ENCODE measurements around the gene SRP14.

The SRP14 gene

DNA sequence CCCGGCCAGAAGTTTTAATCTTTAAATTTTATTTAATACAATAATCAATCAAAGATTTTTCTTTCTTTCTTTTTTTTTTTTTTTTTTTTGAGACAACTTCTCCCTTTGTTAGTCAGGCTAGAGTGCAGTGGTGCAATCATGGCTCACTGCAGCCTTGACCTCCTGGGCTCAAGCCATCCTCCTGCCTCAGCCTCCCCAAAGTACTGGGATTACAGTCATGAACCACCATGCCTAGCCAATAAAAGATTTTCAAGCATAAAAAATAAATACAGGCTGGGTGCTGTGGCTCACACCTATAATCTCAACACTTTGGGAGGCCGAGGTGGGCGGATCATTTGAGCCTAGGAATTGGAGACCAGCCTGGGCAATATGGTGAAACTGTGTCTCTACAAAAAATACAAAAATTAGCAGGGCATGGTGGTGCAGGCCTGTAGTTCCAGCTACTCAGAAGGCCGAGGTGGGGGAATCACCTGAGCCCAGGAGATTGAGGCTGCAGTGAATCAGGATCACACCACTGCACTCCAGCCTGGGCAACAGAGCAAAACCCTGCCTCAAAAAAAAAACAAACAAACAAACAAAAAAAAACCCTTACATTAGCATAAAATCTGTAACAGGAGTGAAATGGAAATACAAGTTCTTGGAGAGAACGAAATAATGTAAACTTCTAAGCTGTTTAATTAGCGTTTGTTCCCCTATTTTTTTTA lies 29.1 kb upstream of the SRP14 start:
- no peak for DNase-seq (ENCODE audit: low read depth)

GRCh38 chr15:40066589-40066988 lies 27.6 kb upstream of the SRP14 start:
- DNase-seq (ENCODE audit: low read depth): no peak

GRCh38 chr15:40065166-40065565 lies 26.2 kb upstream of the SRP14 start:
- DNase-seq (ENCODE audit: low read depth): no peak

DNA sequence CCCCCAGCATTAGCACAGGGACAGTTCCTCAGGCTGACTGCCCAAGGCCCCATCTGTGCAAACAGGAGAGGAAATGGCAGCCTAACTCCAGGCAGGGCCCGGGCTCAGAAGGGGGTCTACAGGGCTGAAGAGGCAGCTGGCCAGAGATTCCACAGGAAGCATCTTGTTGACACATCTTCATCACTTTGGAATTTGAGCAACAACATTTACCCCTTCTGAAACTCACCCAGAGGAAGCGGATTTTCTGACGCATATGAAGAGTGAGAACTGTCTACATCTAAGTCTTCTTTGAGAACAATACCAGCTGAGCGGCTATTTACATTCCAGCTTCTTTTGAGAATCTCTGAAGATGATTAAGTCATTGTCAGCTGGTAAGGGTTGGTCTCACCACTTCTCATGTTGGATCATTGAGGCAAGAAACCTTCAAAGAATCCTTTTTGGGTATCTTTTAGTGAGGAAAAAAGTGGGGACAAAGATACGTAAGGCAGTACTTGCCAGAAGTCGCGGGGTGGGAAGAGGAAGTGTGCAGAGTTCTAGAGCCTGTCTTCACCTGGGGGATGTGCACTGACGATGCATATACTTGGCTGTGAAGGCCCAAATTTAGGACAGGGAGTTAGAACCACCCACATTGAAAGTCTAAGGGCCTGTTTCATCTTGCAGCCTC lies 25.4 kb upstream of the SRP14 start:
- DNase-seq (ENCODE audit: low read depth): no peak

DNA sequence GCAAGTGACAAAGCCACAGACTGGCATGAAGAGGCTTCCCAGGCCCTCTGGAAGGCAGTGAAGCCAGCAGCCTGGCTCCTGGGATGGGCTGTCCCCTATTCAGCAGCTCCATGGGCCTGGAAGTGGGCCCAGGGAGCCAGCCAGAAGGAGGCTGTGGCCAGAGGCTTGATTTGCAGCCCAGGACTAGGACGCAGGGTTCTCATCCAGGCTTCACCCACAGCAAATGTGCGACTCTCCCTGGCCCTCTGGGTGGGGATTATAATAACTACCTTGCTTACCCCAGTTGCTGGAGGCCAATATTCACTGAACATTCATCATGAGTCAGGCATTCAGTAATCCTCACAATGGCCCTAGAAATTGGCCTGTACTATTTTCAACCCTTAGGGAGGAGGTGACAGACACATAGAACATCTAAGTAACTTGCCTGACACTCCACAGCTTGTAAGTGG lies 24.6 kb upstream of the SRP14 start:
- no peak for DNase-seq (ENCODE audit: low read depth)

GRCh38 chr15:40062816-40063562 lies 24.0 kb upstream of the SRP14 start:
- no peak for DNase-seq (ENCODE audit: low read depth)

DNA sequence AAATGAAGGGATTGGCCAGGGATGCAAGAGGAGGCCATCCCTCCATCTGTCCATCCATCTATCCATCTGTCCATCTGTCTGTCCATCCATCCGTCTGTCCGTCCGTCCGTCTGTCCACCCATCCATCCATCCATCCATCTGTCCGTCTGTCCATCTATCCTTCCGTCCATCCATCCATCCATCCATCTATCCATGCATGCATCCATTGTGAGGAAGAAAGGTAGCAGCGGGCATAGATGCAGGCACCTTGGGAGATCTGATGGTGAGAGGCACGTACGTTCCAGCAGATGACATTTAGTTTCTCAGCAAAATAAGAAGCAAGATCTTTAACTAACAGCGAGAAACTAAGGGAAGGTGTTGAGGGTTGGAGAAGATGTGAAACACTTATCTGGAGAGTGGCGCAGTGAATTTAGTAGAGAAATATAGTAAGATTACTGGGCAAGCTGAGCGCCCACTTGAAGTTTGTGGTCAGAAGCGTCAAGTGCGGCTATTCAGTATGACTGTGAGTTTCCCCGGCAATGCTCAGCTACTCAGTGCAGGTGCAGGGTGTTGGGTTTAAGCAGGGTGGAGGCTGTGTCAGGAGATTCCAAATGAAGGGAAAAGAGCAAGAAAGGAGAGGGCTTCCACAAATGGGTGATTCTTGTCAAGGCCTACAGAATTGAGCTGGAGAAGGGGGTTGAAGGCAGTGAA lies 22.4 kb upstream of the SRP14 start:
- DNase-seq (ENCODE audit: low read depth): no peak

GRCh38 chr15:40060236-40060961 lies 21.4 kb upstream of the SRP14 start:
- no peak for DNase-seq (ENCODE audit: low read depth)

GRCh38 chr15:40059821-40060220 lies 20.8 kb upstream of the SRP14 start:
- DNase-seq (ENCODE audit: low read depth): no peak

DNA sequence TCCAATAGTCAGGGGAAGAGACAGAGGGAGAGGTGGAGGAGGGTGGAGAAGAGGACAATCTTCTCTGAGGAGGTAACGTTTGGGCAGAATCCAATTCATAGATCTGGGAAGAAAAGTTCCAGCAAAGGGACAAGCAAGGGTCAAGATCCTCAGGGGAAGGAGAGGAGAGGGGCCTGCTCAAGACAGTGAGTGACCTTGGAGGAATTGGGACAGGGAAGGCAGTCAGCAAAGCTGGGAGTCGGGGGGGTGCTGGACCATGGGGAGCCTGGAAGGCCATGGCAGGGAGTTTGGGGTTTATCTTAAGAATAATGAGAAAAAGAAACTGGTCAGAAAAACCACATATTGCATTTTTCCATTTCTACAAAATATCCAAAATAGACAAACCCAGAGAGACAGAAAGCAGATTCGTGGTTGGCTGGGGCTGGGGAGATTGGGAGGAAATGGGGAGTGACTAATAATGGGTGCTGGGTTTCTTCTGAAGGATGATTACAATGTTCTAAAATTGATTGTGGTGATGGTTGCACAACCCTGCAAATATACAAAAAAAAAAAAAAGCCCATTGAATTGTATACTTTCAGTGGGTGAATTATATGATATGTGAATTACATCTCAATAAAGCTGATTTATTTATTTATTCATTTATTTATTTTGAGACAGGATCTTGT lies 19.6 kb upstream of the SRP14 start:
- DNase-seq (ENCODE audit: low read depth): no peak

GRCh38 chr15:40055576-40056293 lies 16.8 kb upstream of the SRP14 start:
- no peak for DNase-seq (ENCODE audit: low read depth)

DNA sequence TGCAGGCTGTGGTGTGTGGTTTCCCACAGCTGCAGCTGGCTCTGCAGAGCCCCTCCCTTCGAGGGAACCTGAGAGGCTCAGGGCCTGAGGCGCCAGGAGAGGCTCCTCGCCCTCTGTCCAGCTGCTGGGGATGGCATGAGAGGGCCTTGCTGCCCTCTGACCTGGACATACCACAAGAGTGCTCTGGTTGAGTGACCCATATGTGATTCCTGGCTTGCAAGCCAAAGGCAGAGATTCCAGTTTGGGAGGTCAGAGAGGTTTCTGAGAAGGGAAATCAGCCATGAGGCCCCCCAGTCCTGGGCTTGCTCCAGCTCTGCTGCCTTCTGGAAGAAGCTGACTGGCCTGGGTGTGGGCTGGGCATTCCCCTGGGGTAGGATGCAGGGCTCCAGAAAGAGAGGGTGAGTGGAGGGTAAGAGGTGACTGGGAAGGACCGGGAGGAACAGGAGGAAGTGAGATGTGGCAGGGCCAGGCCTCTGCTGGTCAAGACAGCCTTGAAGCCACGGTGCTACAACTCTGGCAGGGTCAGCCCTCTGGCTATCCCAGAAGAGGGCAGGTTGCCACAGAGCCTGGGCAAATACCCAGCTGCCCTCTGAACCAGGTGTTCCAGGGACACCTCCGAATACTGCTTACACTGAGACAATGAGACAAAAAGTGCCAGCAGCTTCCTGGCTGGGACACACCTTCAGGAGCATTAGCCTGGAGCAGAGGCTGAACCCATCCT lies 16.0 kb upstream of the SRP14 start:
- no peak for DNase-seq (ENCODE audit: low read depth)

- no peak for DNase-seq (ENCODE audit: low read depth)
Measured at GRCh38 chr15:40054605-40054854, 15.5 kb upstream of the SRP14 start.

GRCh38 chr15:40053831-40054604 lies 15.0 kb upstream of the SRP14 start:
- DNase-seq (ENCODE audit: low read depth): no peak

DNA sequence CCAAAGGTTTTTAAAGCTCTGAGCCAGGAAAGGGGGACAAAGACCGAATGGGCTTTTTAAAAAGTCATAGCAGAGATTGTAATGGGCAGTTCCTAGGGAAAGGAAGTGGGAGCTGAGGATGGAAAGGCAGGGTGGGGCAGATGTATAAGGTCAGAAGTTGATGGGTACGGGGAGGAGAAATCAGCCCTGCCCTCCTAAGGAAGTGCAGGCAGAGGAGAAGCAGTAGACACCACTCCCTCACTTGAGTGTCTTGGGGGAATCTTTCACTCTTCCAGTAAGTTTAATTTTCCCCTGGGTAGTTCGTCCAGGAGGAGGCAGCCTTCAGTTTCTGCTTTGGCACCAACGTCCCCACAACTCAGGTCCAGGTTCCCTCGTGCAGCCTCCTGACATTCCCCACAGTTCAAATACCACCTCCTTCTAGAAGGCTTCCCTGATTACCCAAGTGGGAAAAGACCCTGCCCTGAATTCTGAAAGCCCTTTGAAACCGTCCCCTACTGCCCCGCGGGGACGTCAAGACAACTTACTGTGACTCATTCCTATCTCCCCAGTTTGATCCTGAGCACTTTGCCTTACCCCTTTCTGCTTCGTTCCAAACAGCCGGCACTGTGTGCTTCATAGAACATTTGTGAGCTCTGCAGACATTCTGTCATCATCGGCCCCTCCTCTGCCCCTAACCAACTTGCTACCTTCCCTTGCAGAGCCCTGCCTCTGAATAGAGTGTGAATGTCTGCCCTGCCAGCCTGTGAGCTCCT lies 14.3 kb upstream of the SRP14 start:
- no peak for DNase-seq (ENCODE audit: low read depth)

DNA sequence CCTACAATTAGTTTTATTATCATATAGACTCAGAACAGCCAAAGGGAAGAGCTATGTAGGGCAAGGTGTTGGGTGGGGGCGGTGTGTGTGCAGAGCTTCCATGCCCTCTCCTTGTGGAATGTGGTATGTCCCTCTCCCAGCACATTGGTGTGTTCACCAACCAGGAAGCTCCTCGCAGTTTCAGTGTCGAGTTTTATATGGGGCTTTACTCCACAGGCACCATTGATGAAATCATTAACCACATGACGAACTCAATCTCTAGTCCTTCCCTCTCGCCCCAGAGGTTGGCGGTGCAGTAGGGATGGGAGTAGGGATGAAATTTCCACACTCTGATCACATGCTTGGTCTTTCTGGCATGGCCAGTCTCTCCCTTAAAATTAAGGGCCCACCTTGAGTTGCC lies 13.6 kb upstream of the SRP14 start:
- no peak for DNase-seq (ENCODE audit: low read depth)

DNA sequence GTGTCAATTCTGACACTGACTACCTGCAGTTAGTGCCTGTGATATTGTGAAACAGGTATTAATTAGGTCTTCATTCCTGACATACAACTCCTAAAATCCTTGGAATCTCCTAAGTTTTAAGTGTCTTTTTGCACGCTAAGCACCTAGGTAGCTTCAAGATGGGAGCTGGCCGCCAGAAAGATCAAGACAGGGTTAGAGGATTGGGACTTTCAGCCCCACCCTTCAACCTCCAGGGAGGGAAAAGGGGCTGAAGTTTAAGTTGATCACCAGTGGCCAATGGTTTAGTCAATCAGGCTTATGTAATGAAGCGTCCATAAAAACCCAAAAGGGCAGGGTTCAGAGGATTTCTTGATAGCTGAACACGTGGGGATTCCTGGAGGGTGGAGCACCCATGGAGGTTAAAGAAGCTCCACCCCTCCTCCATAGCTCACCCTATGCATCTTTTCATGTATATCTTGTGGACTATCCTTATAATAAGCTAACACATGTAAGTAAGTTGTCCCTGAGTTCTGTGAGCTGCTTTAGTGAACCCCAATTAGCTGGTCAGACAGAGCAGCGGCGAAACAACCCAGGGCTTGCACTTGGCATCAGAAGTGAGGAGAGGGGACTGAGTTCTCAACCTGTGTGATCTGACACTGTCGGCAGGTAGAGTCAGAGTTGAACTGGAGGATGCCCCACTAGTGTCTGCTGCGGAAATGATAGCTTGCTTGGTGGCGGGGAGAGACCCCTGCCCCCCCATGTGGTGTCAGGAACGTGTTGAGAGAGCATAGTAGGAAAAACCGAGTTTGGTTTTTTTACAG lies 12.8 kb upstream of the SRP14 start:
- DNase-seq (ENCODE audit: low read depth): no peak
